NCI-H2196 (cell line): Measurements from ENCODE around the gene SERPINA1.
"Not testable (repeated sequence)": the region's sequence is repeated elsewhere in the genome, so short reads cannot be mapped to it uniquely, and the experiment has no call there.

Experiments used
- DNase-seq: peaks from one replicate; lab custom pipeline; 2025; ENCODE audit not compliant: unreplicated experiment; lab: John Stamatoyannopoulos, UW

Gene SERPINA1

GRCh38 chr14:94370524-94370910 is 17.9 kb downstream of the SERPINA1 start:
- no peak for DNase-seq

DNA sequence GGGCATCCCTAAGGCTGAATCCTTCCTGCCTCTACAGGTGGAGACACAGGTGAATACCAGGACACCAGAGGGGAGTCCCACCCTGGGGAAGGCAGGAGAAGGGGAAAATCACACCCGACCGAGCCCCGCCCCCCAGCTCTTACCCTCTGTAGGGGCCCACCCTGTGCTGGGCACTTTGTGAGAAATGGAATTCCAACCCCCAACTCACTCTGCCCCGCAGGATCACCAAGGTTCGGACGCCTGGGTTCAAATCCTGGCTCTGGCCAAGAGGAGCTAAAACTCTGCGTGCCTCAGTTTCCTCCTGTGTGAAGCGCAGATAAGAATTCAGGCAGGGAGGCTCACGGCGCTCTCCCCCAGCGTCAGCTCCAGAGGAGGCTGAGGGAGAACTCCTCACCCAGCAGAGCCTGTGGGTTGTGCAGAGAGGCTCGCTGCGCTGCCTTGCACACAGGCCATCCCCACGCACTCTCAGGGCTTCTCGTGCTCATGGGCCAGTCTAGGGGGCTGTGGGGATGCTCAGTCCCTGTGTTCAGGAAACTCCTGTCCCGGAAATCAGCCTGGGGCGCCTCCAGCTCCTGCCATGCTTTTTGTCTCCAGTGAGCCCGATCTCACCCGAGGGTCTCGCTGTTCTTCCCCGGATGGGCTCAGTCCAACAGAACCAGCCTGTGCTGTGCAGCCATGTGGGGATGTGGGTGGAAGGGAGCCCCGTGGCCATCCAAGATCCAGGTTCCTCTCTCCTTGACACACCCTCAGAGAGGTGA is 18.5 kb downstream of the SERPINA1 start:
- not testable (repeated sequence) for DNase-seq

DNA sequence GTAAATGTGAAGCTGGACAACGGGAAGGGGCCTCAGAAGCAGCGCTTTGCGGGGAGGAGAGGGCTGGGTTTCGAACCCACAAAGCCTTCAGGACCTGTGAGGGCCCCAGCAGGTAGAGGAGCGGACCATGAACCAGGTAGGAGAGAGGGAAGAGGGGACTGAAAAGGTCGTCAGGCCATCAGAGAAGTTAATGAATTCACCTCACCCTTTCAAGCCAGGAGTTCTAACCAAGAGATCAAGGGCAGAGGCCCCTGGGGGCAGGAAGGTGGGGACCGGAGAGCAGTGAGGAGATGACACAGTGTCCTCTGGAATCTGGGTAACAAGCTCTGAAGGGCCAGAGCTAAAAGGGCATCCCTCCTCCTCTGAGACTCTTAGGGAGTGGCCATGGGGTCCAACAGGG is 19.4 kb downstream of the SERPINA1 start:
- DNase-seq: no peak

- no peak for DNase-seq
Measured at GRCh38 chr14:94368243-94368590, 20.2 kb downstream of the SERPINA1 start.

DNA sequence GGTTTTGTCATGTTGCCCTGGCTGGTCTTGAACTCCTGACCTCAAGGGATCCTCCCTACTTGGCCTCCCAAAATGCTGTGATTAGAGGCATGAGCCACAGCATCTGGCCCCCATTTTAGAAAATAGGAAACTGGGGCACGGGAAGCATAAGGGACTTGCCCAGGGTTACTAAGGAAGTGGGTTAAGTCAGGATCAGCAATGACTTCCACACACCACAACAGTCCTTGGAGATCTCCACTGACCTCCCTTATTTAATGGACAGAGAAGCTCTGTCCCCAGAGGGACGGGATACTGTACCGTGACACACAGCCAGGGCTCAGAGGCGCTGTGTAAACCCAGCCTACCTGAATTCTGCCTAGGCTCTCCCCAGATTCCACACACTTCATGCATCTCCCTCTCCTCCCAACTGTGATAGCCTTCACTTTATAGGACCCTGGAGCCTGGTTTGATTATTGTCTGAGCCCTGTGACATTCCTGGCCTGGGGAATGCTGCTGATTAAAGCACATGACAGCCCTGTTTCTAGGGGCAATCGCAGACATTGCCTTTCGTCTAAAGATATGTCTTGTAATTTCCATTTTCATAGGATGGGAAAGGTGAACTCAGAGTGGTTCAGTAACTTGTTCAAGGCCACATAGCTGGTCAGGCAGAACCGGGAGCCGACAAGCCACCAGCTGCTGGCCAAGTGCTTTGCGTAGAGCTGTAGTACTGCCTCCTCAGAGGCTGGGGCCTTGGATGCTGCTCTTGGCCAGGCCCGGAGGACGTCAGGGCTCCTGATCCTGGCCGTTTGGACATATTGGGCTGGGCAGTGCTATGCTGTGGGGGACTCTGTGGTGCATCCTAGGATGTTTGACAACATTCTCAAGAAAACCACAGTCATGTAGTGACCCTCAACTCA is 20.8 kb downstream of the SERPINA1 start:
- DNase-seq: no peak

DNA sequence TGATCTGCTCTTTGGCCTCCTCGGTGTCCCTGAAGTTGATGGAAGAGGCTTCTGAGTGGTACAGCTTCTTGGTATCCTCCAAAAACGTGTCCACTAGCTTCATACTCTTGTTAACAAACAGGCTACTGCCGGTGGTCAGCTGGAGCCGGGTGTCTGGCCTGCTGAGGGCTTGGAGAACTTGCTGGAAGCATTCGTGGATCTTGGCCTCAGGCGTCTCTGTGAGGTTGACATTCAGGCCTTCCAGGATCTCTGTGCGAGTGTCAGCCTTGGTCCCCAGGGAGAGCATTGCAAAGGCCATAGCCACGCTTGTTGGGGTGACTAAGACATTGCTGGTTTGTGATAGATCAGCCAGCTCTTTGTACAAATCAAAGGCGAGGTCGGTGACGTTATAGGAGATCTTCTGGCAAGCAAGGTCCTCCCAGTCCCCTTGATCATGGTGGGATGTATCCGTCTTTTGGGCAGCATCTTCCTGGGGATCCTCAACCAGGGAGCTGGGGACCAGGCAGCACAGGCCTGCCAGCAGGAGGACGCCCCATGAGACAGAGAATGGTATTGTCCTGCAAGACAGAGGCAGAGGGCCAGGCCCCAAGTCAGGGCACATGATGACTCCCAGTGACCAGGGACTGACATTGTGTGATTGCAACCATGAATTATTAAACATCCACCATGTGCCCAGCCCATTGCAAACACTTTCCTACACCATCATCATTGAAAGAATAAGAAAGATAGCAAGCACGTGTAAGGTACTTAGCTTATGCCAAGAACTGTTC is 22.1 kb downstream of the SERPINA1 start, which contains the start of gene SERPINA2:
TSS of gene SERPINA2 (minus strand) at position 553 of the 770 bp plus-strand sequence.
- DNase-seq: no peak

DNA sequence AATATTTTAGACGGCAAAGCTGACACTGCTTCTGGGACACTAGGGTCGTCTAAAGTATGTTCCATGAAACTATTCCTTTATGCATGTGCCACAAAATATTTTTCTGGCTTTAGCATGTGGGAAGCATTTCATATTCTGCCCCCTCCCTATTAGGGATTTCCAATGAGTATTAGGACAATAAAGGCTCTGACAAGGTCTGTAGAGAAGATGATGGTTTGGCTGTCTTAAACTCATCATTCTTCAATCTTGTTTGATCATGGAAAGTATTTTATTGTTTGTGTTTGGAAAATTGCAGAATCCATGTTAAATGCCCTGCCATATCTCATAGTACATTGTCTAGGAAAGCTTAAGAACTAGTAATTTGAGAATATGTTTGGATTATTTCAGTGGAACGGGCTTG is 22.8 kb downstream of the SERPINA1 start:
- DNase-seq: no peak

DNA sequence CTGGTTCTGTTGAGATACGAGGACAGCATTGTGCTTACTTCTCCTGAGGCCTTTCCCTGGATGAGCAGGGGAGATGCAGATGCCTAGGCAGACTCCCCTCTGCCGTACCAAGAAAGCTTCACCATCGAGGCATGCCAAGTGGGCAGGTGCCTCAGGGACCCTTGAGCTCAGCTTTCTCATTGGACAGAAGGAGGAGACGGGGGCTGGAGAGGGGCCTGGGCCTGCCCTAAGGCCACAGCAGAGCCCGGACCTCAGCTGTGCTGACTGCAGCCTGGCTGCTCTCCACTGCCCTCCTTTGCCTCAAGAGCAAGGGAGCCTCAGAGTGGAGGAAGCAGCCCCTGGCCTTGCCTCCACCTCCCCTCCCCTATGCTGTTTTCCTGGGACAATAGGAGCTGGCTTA is 23.4 kb downstream of the SERPINA1 start:
- no peak for DNase-seq

GRCh38 chr14:94364037-94364436 is 24.4 kb downstream of the SERPINA1 start:
- DNase-seq: no peak

- DNase-seq: no peak
Measured at GRCh38 chr14:94363151-94363624, 25.2 kb downstream of the SERPINA1 start.

DNA sequence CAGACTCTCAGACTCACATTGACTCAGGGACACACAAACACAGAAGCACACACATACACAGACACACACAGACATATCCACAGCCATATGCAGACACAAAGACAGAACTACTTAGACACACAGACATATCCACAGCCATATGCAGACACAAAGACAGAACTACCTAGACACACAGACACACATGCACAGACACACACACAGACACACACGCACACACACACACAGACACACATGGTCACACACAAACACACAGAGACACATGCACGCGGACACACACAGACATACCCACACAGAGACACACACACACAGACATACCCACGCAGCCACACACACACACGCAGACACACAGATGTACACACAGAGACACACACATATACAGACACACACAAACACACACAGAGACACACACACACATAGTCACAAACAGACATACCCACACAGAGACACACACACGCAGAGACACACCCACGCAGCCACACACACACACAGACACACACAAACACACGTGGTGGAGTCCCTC is 25.7 kb downstream of the SERPINA1 start:
- no peak for DNase-seq

- DNase-seq: no peak
Measured at GRCh38 chr14:94361682-94362081, 26.7 kb downstream of the SERPINA1 start.

DNA sequence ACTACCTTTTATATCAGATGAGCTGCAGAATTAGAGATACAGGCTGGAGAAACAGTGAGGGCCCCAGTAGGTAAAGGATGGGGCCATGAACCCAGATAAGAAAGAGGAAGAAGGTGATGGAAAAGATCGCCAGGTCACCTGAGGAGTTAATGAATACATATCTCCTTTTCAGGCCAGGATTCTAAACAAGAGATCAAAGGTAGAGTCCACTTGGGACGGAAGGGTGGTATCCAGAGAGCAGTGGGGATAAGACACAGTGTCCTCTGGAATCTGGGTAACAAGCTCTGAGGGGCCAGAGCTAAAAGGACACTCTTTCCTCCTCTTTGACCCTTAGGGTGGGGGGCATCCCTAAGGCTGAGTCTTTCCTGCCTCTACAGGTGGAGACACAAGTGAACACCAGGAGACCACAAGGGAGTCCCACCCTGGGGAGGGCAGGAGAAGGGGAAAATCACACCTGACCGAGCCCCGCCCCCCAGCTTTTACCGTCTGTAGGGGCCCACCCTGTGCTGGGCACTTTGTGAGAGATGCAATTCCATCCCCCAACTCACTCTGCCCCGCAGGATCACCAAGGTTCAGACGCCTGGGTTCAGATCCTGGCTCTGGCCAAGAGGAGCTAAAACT is 27.3 kb downstream of the SERPINA1 start:
- DNase-seq: no peak

- DNase-seq: no peak
Measured at GRCh38 chr14:94357166-94357565, 31.2 kb downstream of the SERPINA1 start.

DNA sequence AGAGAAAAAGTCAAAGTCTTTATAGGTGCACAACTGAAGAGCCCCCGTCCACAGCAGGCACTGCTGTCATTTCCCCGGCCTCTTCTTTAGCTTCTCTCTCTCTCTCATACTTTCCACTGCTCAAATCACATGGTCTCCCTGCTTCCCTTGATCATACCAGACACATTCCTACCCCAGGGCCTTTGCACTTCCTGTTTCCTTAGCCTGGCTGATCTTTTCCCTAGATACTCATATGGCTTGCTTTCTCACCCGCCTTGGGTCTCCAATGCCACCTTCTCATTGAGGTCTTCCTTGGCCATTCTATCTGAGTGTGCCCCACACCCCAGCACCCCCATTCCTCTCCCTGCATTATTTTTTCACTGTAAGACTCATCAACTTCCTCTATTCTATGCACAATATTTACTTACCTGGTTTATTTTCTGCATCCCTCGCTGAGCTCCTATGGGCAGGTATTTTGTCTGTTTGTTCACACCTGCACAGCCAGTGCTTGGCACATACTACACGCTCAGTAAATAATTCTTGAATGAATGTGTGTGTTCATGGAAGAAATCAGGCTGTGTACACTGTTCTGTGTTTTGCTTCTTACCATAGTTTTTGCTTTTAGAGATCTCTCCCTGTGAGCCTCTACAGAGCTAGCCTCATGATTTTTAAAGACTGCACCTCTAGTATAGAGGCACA is 31.9 kb downstream of the SERPINA1 start:
- no peak for DNase-seq

DNA sequence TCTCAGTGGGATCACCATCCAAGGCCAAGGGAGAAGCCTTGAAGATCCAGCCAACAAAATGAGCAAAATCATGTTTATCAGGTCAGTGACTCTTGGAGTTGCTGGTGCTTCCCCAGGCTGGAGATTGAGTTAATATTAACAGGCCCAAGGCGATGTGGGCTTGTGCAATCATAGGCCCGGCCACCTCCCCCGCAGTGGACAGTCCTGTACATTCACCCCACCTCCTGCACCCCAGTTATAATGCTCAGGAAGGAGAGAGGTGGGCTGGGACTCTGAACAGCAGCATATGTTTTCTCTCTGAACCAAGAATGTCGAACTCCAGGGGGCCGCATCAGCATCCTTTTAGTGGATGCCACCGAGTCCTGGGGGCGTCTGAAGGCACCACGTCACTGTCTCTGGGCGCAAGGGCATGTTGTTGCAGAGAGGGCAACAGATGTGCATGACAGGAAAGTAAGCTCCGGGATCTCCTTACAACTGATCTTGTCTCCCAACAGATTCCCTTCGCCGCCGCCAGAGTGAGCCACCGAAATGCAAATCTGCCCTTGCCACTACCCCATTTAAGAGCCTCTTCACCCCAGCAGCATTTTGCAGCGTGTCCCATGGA is 33.1 kb downstream of the SERPINA1 start:
- DNase-seq: no peak

- no peak for DNase-seq
Measured at GRCh38 chr14:94354638-94355185, 33.7 kb downstream of the SERPINA1 start.

GRCh38 chr14:94354190-94354589 is 34.2 kb downstream of the SERPINA1 start:
- DNase-seq: not testable (repeated sequence)

DNA sequence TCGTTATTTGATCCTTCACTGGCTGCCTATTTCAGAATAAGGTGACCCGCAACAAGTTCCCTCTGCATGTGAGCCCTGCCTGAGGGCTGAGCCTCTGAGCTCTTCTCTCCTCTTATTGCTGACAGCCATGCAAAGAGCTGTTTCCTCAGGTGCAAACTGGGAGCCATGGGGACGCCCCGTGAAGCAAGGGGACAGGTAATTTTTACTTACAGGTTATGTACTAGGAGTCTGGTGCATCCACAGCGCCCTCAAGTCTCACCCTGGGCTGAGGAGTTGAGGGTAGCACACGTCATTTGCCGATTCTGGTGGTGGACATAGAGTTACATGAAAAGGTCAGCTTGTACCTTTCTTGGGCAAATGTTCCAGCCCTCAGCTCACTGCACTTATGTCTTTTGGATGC is 39.1 kb downstream of the SERPINA1 start:
- no peak for DNase-seq
